HG02840 (cell line): ENCODE results near the gene CFAP141.
A peak's percentile ranks its signal among the peaks of the same experiment; 100 is the strongest.
"Not testable (repeated sequence)": the region's sequence is repeated elsewhere in the genome, so short reads cannot be mapped to it uniquely, and the experiment has no call there.

Experiments used
- ATAC-seq: cut with Tn5 transposase; IDR thresholded peaks from one replicate; pipeline ENCODE4 v1.9.1; 2021; ENCODE audit warnings: mild to moderate bottlenecking, moderate library complexity, moderate number of reproducible peaks; ENCODE audit not compliant: unreplicated experiment, low FRiP score

CFAP141 gene

DNA sequence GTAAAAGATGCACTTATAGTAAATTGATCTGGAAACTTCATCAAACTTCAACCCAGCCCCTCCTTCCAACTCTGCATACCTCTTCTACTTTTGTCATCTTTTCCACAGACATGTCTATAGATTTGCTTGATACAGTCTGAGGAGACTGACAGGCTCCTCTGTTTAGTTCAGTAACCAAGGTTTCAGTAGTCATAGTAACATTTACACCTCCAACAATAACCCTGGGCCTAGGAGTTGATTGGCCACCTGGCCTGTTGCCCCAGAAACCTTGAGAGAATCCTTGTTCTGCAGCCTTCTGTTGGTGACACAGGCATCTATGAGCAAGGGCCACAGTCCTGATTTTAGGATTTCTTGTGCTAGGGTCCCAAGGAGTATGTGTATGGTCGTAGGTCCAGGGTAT, at the start of gene CFAP141:
CFAP141 (minus strand) TSS at position 138 of the 400 bp plus-strand sequence; CDS start at position 112, 26 bp downstream.
- ATAC-seq, result no peak

DNA sequence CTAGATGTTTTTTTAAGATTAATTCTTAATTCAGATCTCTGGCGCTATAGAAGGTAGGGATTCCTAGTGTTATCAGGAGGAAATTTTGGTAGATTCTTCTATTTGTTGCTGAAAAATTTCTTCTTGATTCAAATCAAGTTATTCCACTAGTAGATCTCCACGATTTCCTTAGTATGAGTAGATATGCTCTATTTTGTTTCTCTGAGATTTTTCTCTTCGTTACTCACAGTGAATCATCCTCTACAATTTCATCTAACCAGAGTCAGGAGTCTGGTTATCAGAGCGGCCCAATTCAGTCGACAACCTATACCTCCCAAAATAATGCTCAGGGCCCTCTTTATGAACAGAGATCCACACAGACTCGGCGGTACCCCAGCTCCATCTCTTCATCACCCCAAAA, 47.5 kb upstream of the CFAP141 start:
- no peak for ATAC-seq

DNA sequence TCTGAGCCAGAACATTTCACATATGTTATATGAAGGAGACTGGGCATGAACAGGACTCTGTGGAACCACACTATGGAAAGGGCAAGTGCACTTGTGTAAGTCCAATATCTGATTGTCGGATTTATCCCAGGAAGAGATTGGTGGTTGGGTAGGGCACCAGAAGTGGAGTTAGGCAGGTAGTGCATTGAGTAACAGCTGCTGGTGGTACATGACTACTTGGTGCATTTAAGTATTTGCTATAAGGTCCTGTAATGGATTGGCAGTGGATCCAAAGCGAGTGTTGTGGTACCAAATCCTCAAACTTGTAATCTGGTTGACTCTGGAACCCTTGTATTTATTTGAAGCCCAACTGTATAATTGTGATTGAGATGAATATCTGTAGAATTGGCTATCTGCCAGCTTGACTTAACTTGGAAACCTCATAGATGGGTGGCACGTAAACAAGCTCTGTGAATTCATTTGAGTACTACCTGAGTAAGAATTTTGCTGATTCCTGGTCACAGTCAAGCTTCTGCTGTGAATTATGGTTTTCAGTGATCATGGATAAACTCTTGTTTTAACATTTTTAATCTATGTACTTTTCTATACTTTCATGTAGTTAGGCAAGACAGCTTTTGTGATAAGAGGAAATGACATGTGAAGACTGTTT, 35.7 kb upstream of the CFAP141 start:
- no peak for ATAC-seq

DNA sequence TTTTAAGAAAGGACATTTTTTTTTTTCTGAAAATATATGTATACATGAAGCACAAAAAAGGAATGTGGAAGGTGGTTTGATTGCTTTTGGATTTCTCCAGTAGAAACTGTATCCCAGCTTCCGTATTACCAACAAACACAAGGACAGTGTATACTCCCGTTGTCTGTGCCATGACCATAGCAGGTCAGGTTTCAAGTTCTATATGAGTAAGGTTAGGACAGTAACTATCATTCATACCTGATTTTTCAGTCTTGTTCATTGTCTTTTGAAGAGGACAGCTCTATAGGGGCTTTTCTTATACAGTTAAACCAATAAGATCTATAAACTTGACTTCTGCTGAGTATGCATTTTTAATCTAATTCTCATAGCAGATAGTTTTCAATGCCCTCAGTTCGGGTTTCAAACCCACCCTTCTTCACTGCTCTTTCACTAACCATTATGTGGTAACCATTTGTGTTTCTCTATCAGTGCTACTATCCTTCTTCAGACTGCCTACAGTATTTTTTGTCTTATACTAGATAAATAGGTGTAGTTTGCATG, 34.2 kb upstream of the CFAP141 start:
- ATAC-seq, result no peak

DNA sequence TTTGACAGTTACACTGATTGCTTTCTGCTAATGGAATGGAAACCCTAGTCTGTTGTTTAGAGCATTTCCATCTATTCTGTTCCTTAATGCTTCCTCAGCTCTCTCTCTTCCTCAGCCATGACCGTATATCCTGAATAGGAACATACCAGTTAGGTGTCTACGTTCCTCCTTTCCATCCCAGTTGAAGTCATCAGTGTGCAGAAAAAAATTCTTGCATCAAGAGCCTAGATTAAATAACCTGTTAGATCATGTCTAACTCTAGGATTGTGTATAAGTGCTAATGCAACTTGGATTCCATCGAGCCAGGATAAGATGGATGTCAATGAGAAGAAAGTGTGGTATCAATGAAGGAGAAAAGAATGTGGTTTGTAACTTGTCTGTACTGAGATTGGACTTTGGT, 33.4 kb upstream of the CFAP141 start:
- ATAC-seq, result no peak

DNA sequence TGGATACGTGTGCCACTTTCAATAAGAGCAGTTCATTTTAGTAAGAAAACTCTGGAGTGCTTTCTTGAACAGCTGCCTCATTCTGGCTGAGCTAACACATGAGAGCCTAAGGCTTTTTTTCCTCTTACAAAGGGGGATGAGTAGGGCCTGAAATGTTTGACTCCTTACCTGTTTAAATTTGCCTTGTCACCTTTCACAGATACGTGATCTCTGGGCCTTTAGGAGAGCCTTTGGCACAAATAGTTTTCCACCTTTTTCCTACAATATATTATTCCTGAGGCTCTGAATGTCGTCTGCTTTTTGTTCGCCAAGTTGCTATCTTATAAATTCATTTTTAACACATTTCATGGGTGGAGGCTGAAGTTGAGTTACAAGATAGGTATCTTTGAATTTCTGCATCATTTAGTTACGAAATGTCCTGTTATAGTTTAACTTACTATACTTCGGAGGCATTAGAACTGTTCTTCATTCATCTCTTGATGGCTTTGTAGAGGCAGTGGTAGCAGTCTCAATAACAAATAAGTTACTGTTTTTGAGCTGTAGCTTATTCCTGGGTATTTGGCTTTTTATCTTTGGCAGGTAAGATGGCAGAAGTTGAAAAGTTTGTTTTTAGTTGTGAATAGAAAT, 31.9 kb upstream of the CFAP141 start:
- no peak for ATAC-seq

DNA sequence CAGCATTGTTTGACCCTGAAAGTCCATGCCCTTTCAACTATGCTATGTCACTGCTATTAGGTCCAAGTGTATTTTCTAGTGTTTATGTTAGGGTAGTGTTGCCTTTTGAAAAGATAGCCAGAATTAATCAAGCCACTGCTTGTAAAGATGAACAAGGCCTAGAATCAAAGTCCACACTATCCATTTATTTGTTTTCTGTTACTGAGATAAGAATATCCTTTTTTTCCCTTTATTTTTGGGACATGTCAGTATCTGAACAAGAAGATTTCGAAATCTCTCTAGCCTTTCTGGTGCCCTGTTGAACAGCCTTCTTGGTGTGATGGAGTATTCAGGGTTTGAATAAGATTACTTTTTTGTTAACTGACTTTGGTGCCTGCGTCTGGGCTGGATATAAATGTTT, 31.3 kb upstream of the CFAP141 start:
- ATAC-seq, result no peak

DNA sequence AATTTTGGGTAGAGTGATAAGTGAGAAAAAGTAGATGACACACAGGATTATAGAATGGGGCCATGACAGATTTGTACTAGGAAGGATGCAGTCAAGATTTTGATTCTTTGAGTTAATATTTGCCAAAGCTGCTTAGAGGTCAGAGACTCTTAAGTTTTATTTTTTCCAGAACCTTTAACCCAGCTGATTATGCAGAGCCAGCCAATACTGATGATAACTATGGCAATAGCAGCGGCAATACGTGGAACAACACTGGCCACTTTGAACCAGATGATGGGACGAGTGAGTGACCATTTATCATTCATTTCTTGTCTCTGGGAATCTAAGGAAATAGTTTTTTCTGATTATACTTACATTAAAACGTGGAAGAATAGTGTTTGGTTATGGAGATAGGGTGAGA, 30.7 kb upstream of the CFAP141 start:
- no peak for ATAC-seq

DNA sequence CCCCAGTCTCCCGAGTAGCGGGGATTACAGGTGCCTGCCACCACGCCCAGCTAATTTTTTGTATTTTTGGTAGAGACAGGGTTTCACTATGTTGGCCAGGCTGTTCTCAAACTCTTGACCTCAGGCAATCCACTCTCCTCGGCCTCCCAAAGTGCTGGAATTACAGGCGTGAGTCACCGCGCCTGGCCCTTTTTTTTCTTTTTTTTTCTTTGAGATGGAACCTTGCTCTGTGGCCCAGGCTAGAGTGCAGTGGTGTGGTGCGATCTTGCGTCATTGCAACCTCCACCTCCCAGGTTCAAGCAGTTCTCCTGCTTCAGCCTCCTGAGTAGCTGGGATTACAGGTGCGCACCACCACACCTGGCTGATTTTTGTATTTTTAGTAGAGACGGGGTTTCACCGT, 27.0 kb upstream of the CFAP141 start:
- not testable (repeated sequence) for ATAC-seq

DNA sequence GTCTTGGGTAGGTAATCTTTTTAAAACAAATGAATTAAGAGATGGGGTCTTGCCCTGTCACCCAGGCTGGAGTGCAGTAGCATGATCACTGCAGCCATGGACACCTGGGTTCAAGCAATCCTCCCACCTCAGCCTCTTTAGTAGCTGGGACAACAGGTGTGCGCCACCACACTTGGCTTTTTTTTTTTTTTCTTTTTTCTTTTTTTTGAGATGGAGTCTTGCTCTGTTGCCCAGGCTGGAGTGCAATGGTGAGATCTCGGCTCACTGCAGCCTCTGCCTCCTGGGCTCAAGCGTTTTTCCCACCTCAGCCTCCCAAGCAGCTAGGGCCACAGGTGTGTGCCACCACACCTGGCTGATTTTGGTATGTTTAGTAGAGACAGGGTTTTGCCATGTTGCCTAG, 25.0 kb upstream of the CFAP141 start:
- not testable (repeated sequence) for ATAC-seq

DNA sequence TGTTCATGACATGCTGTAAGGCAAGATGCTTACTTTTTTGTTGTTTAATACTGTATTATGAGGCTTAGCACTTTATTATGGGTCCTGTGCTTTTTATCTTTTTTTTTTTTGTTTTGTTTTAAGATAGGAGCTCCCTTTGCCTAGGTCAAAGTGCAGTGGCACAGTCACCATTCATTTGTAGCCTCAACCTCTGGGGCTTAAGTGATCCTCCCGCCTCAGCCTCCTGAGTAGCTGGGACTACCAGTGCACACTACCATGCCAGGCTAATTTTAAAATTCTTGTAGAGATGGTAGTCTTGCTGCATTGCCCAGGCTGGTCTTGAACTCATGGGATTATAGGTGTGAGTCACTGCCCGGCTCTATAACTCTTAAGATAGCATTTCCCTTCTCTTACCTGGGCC, 19.2 kb upstream of the CFAP141 start:
- ATAC-seq, result no peak

DNA sequence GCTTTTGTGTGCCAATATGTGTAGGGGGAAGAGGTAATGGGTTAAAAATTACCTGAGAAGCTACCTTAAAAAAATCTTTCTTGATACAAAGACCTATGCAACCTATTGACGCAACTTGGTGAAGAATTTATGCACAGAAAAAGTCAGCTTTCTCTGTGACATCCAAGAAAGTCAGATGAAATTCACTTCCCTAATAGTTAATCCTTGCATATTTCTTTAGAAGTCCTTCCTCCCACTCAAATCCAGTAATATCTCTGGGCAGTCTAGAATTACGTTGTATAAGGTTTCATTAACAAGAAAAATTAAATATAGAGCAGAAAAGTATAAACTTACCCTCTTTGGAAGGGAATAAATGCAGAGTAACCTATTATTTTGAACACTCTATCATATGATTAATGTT, 17.5 kb upstream of the CFAP141 start:
- no peak for ATAC-seq

DNA sequence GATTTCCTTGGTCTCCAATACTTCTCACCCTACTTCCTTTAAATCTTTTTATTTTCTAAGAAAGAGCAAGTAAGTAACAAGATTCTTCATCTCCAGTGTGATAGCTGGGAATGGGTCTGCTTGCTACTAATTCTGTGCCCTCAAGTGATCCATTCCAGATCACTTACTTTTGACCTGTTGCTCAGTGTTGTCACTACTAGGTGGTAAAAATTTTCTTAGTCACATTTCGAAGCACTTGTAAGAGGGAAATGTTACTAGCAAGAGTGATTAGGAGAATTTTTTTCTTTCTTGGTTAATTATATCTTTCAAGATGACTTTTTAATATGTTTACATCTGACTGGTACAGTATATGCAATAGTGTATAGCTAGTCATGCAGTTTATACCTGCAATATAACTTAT, 16.8 kb upstream of the CFAP141 start:
- no peak for ATAC-seq

DNA sequence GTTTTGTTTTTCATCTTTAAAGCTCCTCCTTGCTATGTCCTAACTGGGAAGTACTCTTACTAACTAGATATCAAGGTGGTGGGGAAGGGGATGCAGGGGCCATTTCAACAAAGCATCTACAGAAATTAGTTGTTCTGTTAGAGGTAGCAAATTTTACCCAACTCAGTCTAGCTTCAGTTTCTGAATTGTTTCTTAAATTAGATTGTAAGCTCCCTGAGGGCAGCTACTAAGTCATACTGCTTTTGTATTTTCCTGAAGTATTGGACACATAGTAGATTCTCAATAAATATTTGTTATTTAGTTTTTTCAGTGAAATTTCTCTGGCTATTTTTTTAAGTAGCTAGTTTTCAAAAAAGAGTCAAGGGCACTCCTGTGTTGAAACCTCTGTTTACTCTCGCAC, 16.4 kb upstream of the CFAP141 start:
- ATAC-seq, result no peak

DNA sequence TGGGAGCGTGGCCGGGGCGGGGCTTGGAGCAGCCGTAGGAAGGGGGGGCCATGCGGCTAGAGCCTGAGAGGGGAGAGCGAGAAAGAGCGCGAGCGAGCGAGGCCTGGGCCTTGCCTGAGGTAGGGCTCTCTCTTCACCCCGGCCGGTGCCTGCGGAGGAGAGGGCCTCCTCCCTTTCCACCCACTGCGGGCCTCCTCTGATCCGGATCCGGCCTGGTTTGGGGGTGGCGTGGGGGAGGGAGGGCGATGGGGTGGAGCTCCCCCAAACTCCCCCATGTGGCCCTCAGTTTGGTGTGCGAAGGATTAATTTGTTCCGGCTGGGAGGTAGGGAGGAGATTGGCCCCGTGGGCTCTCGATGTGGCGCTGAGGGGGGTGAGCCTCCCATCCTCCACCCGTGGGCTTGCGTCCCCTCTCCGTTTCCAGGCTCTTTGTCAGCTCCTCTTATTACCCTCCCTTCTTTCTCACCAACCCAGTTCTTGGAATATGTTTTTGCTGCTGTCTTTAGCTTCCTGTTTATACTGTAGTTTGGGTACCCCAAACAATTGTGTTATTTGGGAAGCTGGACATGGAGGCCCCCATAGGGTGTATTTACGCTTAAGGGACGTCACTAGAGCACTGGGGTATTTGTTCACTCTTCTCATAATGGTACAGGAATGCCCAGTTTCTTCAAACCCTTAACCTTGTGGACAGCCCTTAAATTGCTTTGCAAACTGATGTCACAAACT, 15.3 kb upstream of the CFAP141 start:
- peak; percentile 7 for ATAC-seq

DNA sequence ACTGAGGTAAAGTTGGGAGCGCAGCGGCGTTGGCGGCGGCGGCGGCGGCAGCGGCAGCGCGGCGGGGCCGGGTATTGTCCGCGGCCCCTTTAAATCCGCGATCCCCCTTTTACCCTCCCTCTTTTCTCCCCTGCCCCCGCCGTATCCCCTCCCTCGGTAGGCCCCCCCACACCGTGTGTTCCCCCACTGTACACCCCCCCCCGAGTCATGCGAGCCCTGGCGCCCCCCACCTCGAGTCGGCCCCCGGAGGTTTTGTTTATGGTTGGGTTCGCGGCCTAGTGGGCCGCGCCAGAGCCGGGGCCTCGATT, 14.8 kb upstream of the CFAP141 start:
- ATAC-seq, result peak; percentile 16

DNA sequence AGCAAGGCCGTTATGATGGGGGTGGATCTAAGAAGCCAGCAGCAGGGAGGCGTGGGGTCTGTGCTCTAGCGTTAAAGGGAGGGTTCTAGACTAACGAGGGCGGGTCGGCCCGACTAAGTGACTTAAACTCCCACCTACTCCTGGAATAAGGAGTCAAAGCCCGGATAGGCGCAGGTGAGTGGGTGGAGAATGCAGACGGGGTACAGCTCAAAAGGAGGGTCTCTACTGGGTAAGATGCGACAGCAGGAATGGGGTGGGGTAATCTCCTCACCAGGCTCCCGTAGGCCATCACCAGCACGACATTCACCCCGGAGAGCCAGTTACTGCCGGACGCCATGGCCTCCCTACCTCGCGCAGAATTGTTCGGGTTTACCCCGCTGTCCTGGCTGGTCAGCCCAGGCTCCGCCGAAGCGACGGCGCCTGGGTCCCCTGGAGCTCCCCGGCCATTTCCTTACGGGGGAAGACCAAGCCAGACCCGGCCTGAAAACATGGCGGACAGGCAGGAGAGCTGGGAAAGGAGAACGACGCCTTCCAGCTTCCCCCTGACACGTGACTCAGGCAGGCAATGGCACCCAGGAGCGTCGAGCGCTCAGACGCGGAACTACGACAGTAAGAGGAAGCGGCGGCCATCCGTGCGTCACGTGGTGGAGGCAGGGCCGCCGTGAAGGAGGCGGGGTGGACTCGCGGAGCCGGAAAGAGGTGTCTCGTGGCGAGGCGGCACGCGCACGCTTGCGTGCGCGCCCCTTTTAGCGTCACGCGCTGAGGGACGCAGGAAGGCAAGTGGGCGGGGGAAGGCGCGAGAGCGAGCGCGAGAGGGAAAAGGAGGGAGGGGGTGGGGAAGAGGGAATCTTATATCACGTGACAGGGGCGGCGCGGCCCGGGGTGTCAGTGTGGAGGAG, 14.2 kb upstream of the CFAP141 start, which contains the start of gene UBAP2L:
UBAP2L (plus strand) TSS at position 885 of the 899 bp plus-strand sequence. CDS start 4,169 bp downstream, outside the sequence.
- peak; percentile 89 for ATAC-seq

DNA sequence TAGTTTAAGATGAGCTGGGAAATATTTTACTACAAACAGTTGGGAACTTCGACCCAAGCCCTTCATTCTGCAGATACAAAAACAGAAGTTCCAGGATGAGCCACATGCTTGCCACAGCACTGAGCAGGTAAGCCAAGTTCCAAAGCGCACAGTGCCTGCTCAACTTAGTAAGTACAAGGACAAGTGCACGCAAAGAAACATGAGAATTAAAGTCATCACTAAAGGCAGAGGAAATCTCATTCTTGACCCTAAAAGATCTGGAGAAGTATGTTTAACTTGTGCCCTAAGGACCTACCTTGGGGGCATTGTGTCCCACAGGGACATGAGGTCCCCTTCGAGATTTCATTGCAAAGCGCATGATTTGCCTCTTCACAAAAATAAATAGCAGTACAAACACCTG, 13.4 kb upstream of the CFAP141 start:
- ATAC-seq, result no peak

DNA sequence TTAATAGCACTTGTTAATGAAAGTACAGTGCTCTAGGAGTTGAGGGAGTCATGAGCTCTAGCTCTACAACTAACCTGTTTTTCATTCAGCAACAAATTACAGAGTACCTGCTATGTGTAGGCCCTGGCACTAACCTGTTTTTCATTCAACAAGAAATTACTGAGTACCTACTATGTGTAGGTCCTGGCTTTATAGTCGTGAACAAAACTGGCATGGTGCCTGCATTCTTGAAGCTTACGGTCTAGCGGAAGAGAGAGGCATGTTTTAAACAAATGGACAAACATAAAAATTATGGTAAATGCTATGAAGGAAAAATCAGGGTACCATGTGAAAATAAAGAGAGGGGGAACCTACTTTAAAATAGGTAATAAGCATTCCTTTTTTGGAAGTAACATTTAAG, 12.4 kb upstream of the CFAP141 start:
- ATAC-seq, result no peak

DNA sequence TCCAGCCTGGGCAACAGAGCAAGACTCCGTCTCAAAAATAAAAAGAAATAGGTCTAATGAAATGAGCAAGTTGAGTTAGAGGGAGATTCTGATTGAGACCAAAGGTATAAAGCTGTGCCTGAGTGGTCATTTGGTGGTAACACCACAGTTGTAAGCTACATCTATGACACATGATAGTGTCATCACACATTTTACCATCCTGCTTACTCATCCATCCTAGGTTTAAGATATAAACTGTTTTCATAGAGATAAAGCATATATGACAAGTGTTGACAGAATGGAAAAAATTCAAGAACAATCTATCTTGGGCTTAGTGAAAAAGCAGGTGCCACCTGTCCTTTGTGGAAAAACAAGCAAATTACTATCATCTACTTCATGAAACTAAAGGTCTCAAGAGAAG, 7.1 kb upstream of the CFAP141 start:
- no peak for ATAC-seq

DNA sequence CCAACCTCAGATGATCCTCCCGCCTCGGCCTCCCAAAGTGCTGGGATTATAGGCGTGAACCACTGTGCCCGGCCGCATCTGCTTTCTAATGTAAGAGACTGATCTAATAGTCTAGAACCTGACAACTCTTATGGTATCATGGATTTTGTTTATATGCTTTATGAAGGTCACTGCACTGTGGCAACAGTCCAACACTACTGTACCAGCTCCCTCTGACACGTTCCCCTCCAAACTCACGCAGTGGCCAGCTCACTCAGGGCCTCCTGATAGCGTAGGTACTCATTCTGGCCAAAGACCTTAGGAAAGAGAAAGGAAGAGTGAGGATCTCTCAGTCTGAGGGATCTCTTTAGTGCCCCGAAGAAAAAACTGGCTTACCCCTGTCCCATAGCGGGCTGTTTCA, 6.0 kb upstream of the CFAP141 start:
- no peak for ATAC-seq
